ENCODE data around the gene UBALD2. TPM values are rescaled to one million over a fixed set of nuclear protein-coding genes. Genes with fewer than 3 reads are reported as not detected.
"Not testable (repeated sequence)": the region's sequence is repeated elsewhere in the genome, so short reads cannot be mapped to it uniquely, and the experiment has no call there.

UBALD2 gene
- total and polyA plus RNA-seq, 5 experiments from 2014 or later, result 6.6 to 122 (median 9.7) TPM

GRCh38 chr17:76236603-76237002 is 28.5 kb upstream of the UBALD2 start:
- POLR2A ChIA-PET, result interaction anchor here (0.7 to 31.3 kb wide), 3 partner anchors 13 to 57 kb away, joined by 5 to 923 read pairs (median 10); partner anchors contain the start of gene UBALD2
- peaks cover 0 to 2% (median 2%) of the 10 kb centered on the region in 3 donors for H3K36me3 Mint-ChIP-seq
- no peak for DNase-seq
- no peak for ATAC-seq
- no peak overlapping the region for H3K4me3 Mint-ChIP-seq
- peaks cover 0 to 9% (median 0%) of the 10 kb centered on the region in 5 donors for H3K27me3 Mint-ChIP-seq
- H3K4me1 Mint-ChIP-seq, result peaks cover 24 to 52% (median 47%) of the 10 kb centered on the region in 4 donors
- peak overlapping the region in 6 of 10 donors; percentile 50 to 85 (median 76) for H3K27ac Mint-ChIP-seq
- no peaks in the 10 kb centered on the region for H3K9me3 Mint-ChIP-seq

- peak overlapping the region; percentile 80 to 94 (median 87) for H3K4me3 Mint-ChIP-seq
- no peak for ATAC-seq
- peaks cover 0 to 2% (median 0%) of the 10 kb centered on the region in 3 donors for H3K36me3 Mint-ChIP-seq
- peak overlapping the region; percentile 18 to 94 (median 76) for H3K27ac Mint-ChIP-seq
- H3K27me3 Mint-ChIP-seq, result peaks cover 0 to 9% (median 0%) of the 10 kb centered on the region in 5 donors
- DNase-seq, result peak in 2 of 10 donors; percentile 21 to 29
- POLR2A ChIA-PET, result interaction anchor here (0.6 to 31.3 kb wide), 11 partner anchors 9 to 58 kb away, joined by 3 to 923 read pairs (median 6); partner anchors contain the start of gene UBALD2
- no peaks in the 10 kb centered on the region for H3K9me3 Mint-ChIP-seq
- H3K4me1 Mint-ChIP-seq, result peaks cover 24 to 52% (median 47%) of the 10 kb centered on the region in 4 donors
Observed at GRCh38 chr17:76237859-76238313, 27.3 kb upstream of the UBALD2 start.

GRCh38 chr17:76238847-76239537 is 26.2 kb upstream of the UBALD2 start:
- peak overlapping the region; percentile 80 to 94 (median 87) for H3K4me3 Mint-ChIP-seq
- peaks cover 23 to 58% (median 53%) of the 10 kb centered on the region in 4 donors for H3K4me1 Mint-ChIP-seq
- POLR2A ChIA-PET, result interaction anchor here (0.6 to 31.3 kb wide), 12 partner anchors 8 to 87 kb away, joined by 3 to 923 read pairs (median 6); partner anchors contain the start of gene UBALD2
- H3K9me3 Mint-ChIP-seq, result no peaks in the 10 kb centered on the region
- no peak for DNase-seq
- no peak for ATAC-seq
- H3K36me3 Mint-ChIP-seq, result peaks cover 0 to 2% (median 0%) of the 10 kb centered on the region in 3 donors
- H3K27me3 Mint-ChIP-seq, result peaks cover 0 to 9% (median 0%) of the 10 kb centered on the region in 5 donors
- peak overlapping the region; percentile 63 to 95 (median 92) for H3K27ac Mint-ChIP-seq

GRCh38 chr17:76239538-76240274 is 25.4 kb upstream of the UBALD2 start:
- peak in 3 of 10 donors; percentile 10 to 25 (median 20) for DNase-seq
- peak; percentile 16 to 17 for ATAC-seq
- no peaks in the 10 kb centered on the region for H3K9me3 Mint-ChIP-seq
- H3K27ac Mint-ChIP-seq, result peak overlapping the region; percentile 63 to 95 (median 92)
- H3K27me3 Mint-ChIP-seq, result peaks cover 0 to 9% (median 0%) of the 10 kb centered on the region in 5 donors
- H3K4me1 Mint-ChIP-seq, result peaks cover 27 to 60% (median 55%) of the 10 kb centered on the region in 4 donors
- H3K4me3 Mint-ChIP-seq, result peak overlapping the region; percentile 80 to 94 (median 87)
- H3K36me3 Mint-ChIP-seq, result peaks cover 0 to 2% (median 0%) of the 10 kb centered on the region in 3 donors
- POLR2A ChIA-PET, result interaction anchor here (1.6 to 31.3 kb wide), 9 partner anchors 24 to 60 kb away, joined by 3 to 923 read pairs (median 7); partner anchors contain the start of gene UBALD2

- POLR2A ChIA-PET, result interaction anchor here (0.7 to 31.3 kb wide), 10 partner anchors 20 to 113 kb away, joined by 3 to 923 read pairs (median 4); partner anchors contain the start of gene UBALD2
- Mint-ChIP-seq H3K4me1 (peaks cover 27 to 65% (median 58%) of the 10 kb centered on the region in 4 donors), H3K27ac (peak within 1 kb of the TSS; percentile 84 to 97 (median 94)), H3K36me3 (peaks cover 0 to 2% (median 0%) of the 10 kb centered on the region in 3 donors), H3K27me3 (peaks cover 0 to 9% (median 0%) of the 10 kb centered on the region in 5 donors), H3K9me3 (no peaks in the 10 kb centered on the region), H3K4me3 (peak within 1 kb of the TSS; percentile 86 to 96 (median 92))
- peak; percentile 87 to 90 for ATAC-seq
- DNase-seq, result peak; percentile 55 to 81 (median 67)
Observed at GRCh38 chr17:76240461-76241203, 24.5 kb upstream of the UBALD2 start, which contains the start of gene RNF157. Gene RNF157 (minus strand): TSS chr17:76240493. CDS start chr17:76240240, 253 bp downstream.

- ATAC-seq, result no peak
- Mint-ChIP-seq H3K9me3 (no peaks in the 10 kb centered on the region), H3K27ac (peak overlapping the region; percentile 82 to 97 (median 93)), H3K4me1 (peaks cover 31 to 70% (median 63%) of the 10 kb centered on the region in 4 donors), H3K36me3 (no peaks in the 10 kb centered on the region), H3K27me3 (peaks cover 0 to 9% (median 0%) of the 10 kb centered on the region in 5 donors), H3K4me3 (peak overlapping the region; percentile 86 to 96 (median 92))
- POLR2A ChIA-PET, result interaction anchor here (0.7 to 31.3 kb wide), 10 partner anchors 21 to 114 kb away, joined by 3 to 923 read pairs (median 4); partner anchors contain the start of gene UBALD2
- no peak for DNase-seq
Observed at GRCh38 chr17:76241204-76241538, 24.0 kb upstream of the UBALD2 start.

GRCh38 chr17:76241691-76242255 is 23.4 kb upstream of the UBALD2 start:
- Mint-ChIP-seq H3K4me3 (peak overlapping the region; percentile 86 to 96 (median 92)), H3K27ac (peak overlapping the region in 8 of 10 donors; percentile 82 to 97 (median 92)), H3K4me1 (peaks cover 36 to 76% (median 69%) of the 10 kb centered on the region in 4 donors), H3K9me3 (no peaks in the 10 kb centered on the region), H3K36me3 (no peaks in the 10 kb centered on the region), H3K27me3 (peaks cover 0 to 9% (median 0%) of the 10 kb centered on the region in 5 donors)
- ATAC-seq (no peak), DNase-seq (no peak)
- POLR2A ChIA-PET, result interaction anchor here (0.7 to 31.3 kb wide), 9 partner anchors 22 to 107 kb away, joined by 3 to 923 read pairs (median 4); partner anchors contain the start of gene UBALD2

GRCh38 chr17:76243826-76244679 is 21.1 kb upstream of the UBALD2 start:
- POLR2A ChIA-PET, result interaction anchor here (0.6 to 31.3 kb wide), 6 partner anchors 20 to 60 kb away, joined by 3 to 923 read pairs (median 4); partner anchors contain the start of gene UBALD2
- H3K9me3 Mint-ChIP-seq, result no peaks in the 10 kb centered on the region
- H3K27me3 Mint-ChIP-seq, result peaks cover 0 to 9% (median 0%) of the 10 kb centered on the region in 5 donors
- peak overlapping the region in 8 of 10 donors; percentile 11 to 91 (median 51) for H3K4me3 Mint-ChIP-seq
- H3K27ac Mint-ChIP-seq, result peak overlapping the region; percentile 57 to 92 (median 78)
- peaks cover 35 to 76% (median 70%) of the 10 kb centered on the region in 4 donors for H3K4me1 Mint-ChIP-seq
- DNase-seq, result peak in 3 of 10 donors; percentile 17 to 32 (median 21)
- no peak for ATAC-seq
- H3K36me3 Mint-ChIP-seq, result no peaks in the 10 kb centered on the region

- Mint-ChIP-seq H3K27ac (peak overlapping the region in 7 of 10 donors; percentile 57 to 92 (median 72)), H3K4me1 (peaks cover 35 to 76% (median 66%) of the 10 kb centered on the region in 4 donors), H3K4me3 (peak overlapping the region in 3 of 10 donors; percentile 24 to 84 (median 39))
- not testable (repeated sequence) for ATAC-seq, H3K9me3 Mint-ChIP-seq, H3K36me3 Mint-ChIP-seq, DNase-seq, H3K27me3 Mint-ChIP-seq
- POLR2A ChIA-PET, result interaction anchor here (0.8 to 31.3 kb wide), 4 partner anchors 19 to 110 kb away, joined by 3 to 923 read pairs (median 3); partner anchors contain the start of gene UBALD2
Observed at GRCh38 chr17:76244721-76245120, 20.4 kb upstream of the UBALD2 start.

All from naive thymus-derived CD8-positive, alpha-beta T cell (primary cell).